ENCODE data around the gene ANAPC7. TPM values are rescaled to one million over a fixed set of nuclear protein-coding genes. Genes with fewer than 3 reads are reported as not detected.

The ANAPC7 gene
- total and polyA plus RNA-seq, 2 of the 13 experiments (the other 11 are each of a cell fraction or from before 2014, with no cell fraction given), result 40.0 to 69.1 TPM

GRCh38 chr12:110371408-110372055 lies 32.0 kb downstream of the ANAPC7 start (continued):
- TF ChIP-seq SRSF4 (IDR thresholded peaks at IDR 0.05; ENCODE audit: low read depth, low read length, poor library complexity, severe bottlenecking) (no peak), IRF1 (CRISPR knock-in tag; IDR thresholded peaks at IDR 0.05; ENCODE audit: low read depth) (no peak), ADNP (CRISPR knock-in tag; IDR thresholded peaks at IDR 0.05) (no peak), ELF1 (CRISPR knock-in tag; IDR thresholded peaks at IDR 0.05) (no peak), AGO2 (optimal IDR thresholded peaks at IDR 0.05; ENCODE audit: low read depth, low read length) (peak; percentile 59), SOX13 (IDR thresholded peaks at IDR 0.05) (no peak), SOX13 (CRISPR knock-in tag; conservative IDR thresholded peaks at IDR 0.05 in 1 of 2, IDR thresholded peaks at IDR 0.05 in 1 of 2) (no peak), HNRNPLL (IDR thresholded peaks at IDR 0.05; ENCODE audit: low read depth, low read length, poor library complexity, severe bottlenecking) (no peak)

GRCh38 chr12:110370732-110371231 lies 32.7 kb downstream of the ANAPC7 start:
- Histone ChIP-seq H3K27me3 (ENCODE audit: control insufficient read depth in 1 of 2, insufficient read depth in 2 of 2, low read length in 2 of 2) (no peaks in the 10 kb centered on the region; a peak in 1 of 5 replicates), H3K36me3 (replicated peaks in 1 of 2; ENCODE audit: control insufficient read depth in 1 of 2, insufficient read depth in 2 of 2, low read length in 2 of 2) (peaks cover 17 to 35% of the 10 kb centered on the region in 2 experiments), H3K9ac (ENCODE audit: insufficient read depth, low read depth, low read length) (no peak overlapping the region), H3K27ac (ENCODE audit: extremely low read length, insufficient read depth, low read length) (no peak overlapping the region), H3K9me3 (ENCODE audit: low read length) (no peaks in the 10 kb centered on the region), H3K4me1 (ENCODE audit: insufficient read depth, low read length) (peaks cover 22% of the 10 kb centered on the region), H2AFZ (ENCODE audit: low read length) (no peak overlapping the region), H3K79me2 (ENCODE audit: insufficient read depth, low read length) (no peaks in the 10 kb centered on the region), H3K4me3 (replicated peaks in 1 of 3; ENCODE audit: insufficient read depth in 1 of 3, low read depth in 2 of 3, low read length in 3 of 3) (no peak overlapping the region), H3K4me2 (ENCODE audit: low read depth, low read length) (no peak overlapping the region), H4K20me1 (ENCODE audit: insufficient read depth, low read length) (no peaks in the 10 kb centered on the region)
- in situ Hi-C loops (cut with HindIII; ENCODE audit: extremely low pct_ligation_motif_present, low pct_unique_long_range_greater_than_20kb) (no loop called here), intact Hi-C loops (cut with micrococcal nuclease; ENCODE audit: unreplicated experiment) (no loop called here)
- DNase-seq (ENCODE audit: low spot score) (no peak), FAIRE-seq (no peak), ATAC-seq (peak; percentile 11)
- peak; percentile 61 for TF ChIP-seq AGO2 (optimal IDR thresholded peaks at IDR 0.05; ENCODE audit: low read depth, low read length)
- TF ChIP-seq, protein P1, sequence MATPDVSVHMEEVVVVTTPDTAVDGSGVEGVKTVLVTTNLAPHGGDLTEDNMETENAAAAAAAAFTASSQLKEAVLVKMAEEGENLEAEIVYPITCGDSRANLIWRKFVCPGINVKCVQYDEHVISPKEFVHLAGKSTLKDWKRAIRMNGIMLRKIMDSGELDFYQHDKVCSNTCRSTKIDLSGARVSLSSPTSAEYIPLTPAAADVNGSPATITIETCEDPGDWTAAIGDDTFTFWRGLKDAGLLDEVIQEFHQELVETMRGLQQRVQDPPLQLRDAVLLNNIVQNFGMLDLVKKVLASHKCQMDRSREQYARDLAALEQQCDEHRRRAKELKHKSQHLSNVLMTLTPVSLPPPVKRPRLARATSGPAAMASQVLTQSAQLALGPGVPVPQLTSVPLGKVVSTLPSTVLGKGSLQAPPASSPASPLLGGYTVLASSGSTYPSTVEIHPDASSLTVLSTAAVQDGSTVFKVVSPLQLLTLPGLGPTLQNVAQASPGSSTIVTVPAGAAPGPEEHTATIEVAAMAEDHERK (CRISPR knock-in tag; IDR thresholded peaks at IDR 0.05; ENCODE audit: low read depth), result no peak
- peak; percentile 61 for TF ChIP-seq AGO1 (IDR thresholded peaks at IDR 0.05; ENCODE audit: low read depth, low read length, poor library complexity, severe bottlenecking)
- TF ChIP-seq, protein P2, sequence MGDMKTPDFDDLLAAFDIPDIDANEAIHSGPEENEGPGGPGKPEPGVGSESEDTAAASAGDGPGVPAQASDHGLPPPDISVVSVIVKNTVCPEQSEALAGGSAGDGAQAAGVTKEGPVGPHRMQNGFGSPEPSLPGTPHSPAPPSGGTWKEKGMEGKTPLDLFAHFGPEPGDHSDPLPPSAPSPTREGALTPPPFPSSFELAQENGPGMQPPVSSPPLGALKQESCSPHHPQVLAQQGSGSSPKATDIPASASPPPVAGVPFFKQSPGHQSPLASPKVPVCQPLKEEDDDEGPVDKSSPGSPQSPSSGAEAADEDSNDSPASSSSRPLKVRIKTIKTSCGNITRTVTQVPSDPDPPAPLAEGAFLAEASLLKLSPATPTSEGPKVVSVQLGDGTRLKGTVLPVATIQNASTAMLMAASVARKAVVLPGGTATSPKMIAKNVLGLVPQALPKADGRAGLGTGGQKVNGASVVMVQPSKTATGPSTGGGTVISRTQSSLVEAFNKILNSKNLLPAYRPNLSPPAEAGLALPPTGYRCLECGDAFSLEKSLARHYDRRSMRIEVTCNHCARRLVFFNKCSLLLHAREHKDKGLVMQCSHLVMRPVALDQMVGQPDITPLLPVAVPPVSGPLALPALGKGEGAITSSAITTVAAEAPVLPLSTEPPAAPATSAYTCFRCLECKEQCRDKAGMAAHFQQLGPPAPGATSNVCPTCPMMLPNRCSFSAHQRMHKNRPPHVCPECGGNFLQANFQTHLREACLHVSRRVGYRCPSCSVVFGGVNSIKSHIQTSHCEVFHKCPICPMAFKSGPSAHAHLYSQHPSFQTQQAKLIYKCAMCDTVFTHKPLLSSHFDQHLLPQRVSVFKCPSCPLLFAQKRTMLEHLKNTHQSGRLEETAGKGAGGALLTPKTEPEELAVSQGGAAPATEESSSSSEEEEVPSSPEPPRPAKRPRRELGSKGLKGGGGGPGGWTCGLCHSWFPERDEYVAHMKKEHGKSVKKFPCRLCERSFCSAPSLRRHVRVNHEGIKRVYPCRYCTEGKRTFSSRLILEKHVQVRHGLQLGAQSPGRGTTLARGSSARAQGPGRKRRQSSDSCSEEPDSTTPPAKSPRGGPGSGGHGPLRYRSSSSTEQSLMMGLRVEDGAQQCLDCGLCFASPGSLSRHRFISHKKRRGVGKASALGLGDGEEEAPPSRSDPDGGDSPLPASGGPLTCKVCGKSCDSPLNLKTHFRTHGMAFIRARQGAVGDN (CRISPR knock-in tag; IDR thresholded peaks at IDR 0.05), result peak; percentile 16; the same call in 1 of the 2 replicates
- 100% methylated on average over 4 of the region's 13 CpGs for WGBS (ENCODE audit: low lambda C conversion rate)
- ChIA-PET CTCF (ENCODE audit: low intra/inter-chr PET ratio, low total read pairs) (no interaction called here), POLR2A (interaction anchor here (0.8 kb wide), 1 partner anchor 11 kb away, joined by 3 read pairs; no protein-coding TSS in a partner anchor)
- BruUV-seq (replicated peaks), result no TSS peak

Measured in HepG2 (cell line).